GM20000 (cell line): ENCODE measurements around the gene ARL8A.

Experiments used
- DNase-seq: peaks from one replicate; pipeline ENCODE4 v3.0.0; 2012; ENCODE audit warnings: low spot score
- CTCF ChIP-seq: IDR thresholded peaks from 2 replicates; pipeline ENCODE4 v1.5.1; 2012; ENCODE audit warnings: mild to moderate bottlenecking, control low read depth; ENCODE audit errors: extremely low read depth, missing control alignments

The ARL8A gene

GRCh38 chr1:202084791-202085681 lies 59.5 kb downstream of the ARL8A start:
- no peak for TF ChIP-seq CTCF
- no peak for DNase-seq
